ENCODE data around the gene SCUBE2. TPM values are rescaled to one million over a fixed set of nuclear protein-coding genes. Genes with fewer than 3 reads are reported as not detected.

The SCUBE2 gene
- total RNA-seq (1.6 and 3.5 TPM in 2 replicates), polyA plus RNA-seq (0.54 and 0.55 TPM in 2 replicates), polyA minus RNA-seq (0.17 and 0.80 TPM in 2 replicates), Bru-seq, nascent RNA (percentile 27 among the genes with signal in this experiment), BruChase-seq, experiment 1, labeled RNA remaining after a 6-hour chase (percentile 46 among the genes with signal in this experiment), BruChase-seq, experiment 2, labeled RNA remaining after a 2-hour chase (percentile 30 among the genes with signal in this experiment)
- 0.25 and 0.66 TPM in 2 replicates for polyA plus RNA-seq (2011; cell fraction: cytosol; rRNA removed)
- polyA plus RNA-seq (2011; cell fraction: nucleus; rRNA removed): 1.2 and 1.4 TPM in 2 replicates
- 0.87 and 1.2 TPM in 2 replicates for polyA plus RNA-seq (2012)
- polyA minus RNA-seq (2011; cell fraction: cytosol; rRNA and poly(A)+ RNA removed): not detected
- 2.0 and 3.4 TPM in 2 replicates for polyA minus RNA-seq (2011; cell fraction: nucleus; rRNA and poly(A)+ RNA removed)
- long read RNA-seq, full-length matches to known transcripts: 1 of 1 reads
- long read RNA-seq, partial matches to known transcripts: 0 of 1 reads
- long read RNA-seq, other reads (novel, unspliced or antisense): 0 of 1 reads

DNA sequence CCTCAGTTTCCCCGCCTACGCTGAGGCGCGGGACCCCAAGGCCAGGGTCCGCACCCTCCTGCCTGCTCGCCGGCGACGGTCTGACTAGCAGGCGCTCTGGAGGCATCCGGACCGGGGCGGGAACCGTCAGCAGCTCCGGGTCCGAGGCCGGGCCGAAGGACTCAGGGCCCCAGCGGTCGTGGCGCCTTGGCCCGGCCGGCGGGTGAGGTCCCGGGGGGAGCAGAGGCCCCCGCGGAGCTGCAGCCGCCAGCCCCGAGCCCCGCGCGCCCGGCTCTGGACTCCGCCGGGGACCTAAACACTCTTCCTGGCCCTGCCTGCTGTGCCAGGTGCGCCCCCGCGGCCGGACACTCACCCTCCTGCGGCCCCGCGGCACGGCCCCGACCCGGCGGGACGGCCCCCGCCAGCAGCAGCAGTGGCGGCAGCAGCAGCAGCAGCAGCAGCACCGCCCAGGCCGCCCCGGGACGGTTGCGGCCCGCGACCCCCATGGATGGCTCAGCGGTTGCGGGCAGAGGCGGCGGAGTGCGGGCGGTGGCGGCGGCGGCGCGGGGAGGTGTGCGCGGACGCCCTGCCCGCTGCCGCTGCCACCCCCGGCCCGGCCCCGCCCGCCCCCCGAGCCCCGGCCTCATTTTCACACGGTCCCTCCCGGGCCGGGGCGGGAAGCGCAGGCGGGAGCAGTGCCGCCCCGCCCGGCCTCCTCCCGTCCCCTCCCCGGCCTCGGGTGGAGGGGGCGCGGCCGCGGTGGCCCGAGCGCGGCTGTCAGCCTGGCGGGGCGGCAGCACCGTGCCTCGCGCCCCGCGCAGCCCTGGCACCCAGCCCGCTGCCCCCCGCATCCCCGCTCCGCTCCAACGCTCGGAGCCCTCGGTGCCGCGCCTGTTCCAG, at the start of gene SCUBE2:
TSS of gene SCUBE2 (minus strand) at position 556 of the 879 bp plus-strand sequence. CDS start at position 485, 71 bp downstream.
- no TSS peak for BruUV-seq (replicated peaks)
- peaks cover 4 to 14% of the 10 kb centered on the region in 2 experiments for H3K27me3 ChIP-seq (ENCODE audit: control insufficient read depth in 2 of 2, insufficient read depth in 2 of 2, low read length in 2 of 2)
- peak; percentile 74 for TF ChIP-seq EZH2 (IDR thresholded peaks at IDR 0.05; ENCODE audit: borderline replicate concordance, low read depth, low read length, severe bottlenecking)
- TF ChIP-seq, protein P1, sequence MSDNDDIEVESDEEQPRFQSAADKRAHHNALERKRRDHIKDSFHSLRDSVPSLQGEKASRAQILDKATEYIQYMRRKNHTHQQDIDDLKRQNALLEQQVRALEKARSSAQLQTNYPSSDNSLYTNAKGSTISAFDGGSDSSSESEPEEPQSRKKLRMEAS (IDR thresholded peaks at IDR 0.05; ENCODE audit: insufficient read depth, insufficient read length): no peak
- H3K36me3 ChIP-seq (ENCODE audit: control insufficient read depth in 2 of 2, extremely low read depth in 1 of 2, insufficient read depth in 2 of 2, low read length in 2 of 2): no peaks in the 10 kb centered on the region
- intact Hi-C loops (cut with micrococcal nuclease) (loop anchor here (2.0 kb wide), 1 partner anchor 46 kb away; no protein-coding TSS in a partner anchor), dilution Hi-C loops (cut with MboI; ENCODE audit: extremely low pct_ligation_motif_present, low sequenced_read_pairs) (no loop called here)
- no peaks in the 10 kb centered on the region for H3K4me1 ChIP-seq (ENCODE audit: control insufficient read depth, extremely low read depth, insufficient read depth, low read length)
- H3K27ac ChIP-seq (ENCODE audit: insufficient read depth, low read depth, low read length): no peak within 1 kb of the TSS
- H3K9me3 ChIP-seq (replicated peaks; ENCODE audit: control insufficient read depth, insufficient read depth, low read length): no peaks in the 10 kb centered on the region
- H3K79me2 ChIP-seq (ENCODE audit: control insufficient read depth, insufficient read depth, low read length): no peaks in the 10 kb centered on the region
- peak within 1 kb of the TSS in 2 of 3 experiments; percentile 22 to 46 for H3K4me3 ChIP-seq (replicated peaks in 1 of 3; ENCODE audit: insufficient read depth in 1 of 3, low read depth in 1 of 3, low read length in 3 of 3)
- H3K9me1 ChIP-seq (replicated peaks; ENCODE audit: control insufficient read depth, extremely low read depth, insufficient read depth, low read length): no peaks in the 10 kb centered on the region
- no peaks in the 10 kb centered on the region for H4K20me1 ChIP-seq (replicated peaks; ENCODE audit: control insufficient read depth, extremely low read depth, insufficient read depth, low read length)
- DNase-seq (ENCODE audit: low read depth, low spot score) (no peak), FAIRE-seq (no peak)
- ChIA-PET CTCF (interaction anchor here (2.0 to 5.4 kb wide), 3 partner anchors 14 to 47 kb away, joined by 5 to 70 read pairs (median 9); no protein-coding TSS in a partner anchor), POLR2A (no interaction called here)
- peak within 1 kb of the TSS; percentile 68 for H3K4me2 ChIP-seq (ENCODE audit: insufficient read depth, low read length)
- H2AFZ ChIP-seq (ENCODE audit: low read depth, low read length): peak within 1 kb of the TSS; percentile 56
- H3K9ac ChIP-seq (replicated peaks; ENCODE audit: extremely low read depth, insufficient read depth, low read length): no peak within 1 kb of the TSS

DNA sequence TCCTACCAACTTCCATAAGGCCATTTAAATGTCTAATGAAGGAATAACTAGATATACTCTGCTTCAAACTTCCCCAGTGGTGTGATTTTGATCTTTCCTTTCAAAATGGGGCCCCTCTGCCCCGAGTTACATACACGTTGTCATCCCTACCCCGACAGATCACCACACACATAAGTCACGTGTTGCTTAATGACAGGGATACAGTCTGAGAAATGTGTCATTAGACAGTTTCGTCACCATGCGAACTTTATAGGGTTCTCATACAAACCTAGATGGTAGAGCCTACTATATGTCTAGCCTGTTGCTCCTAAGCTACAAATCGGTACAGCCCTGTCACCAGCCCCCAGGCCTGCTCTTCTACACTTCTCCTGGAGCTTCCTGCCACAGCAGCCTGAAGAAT, 49.8 kb upstream of the SCUBE2 start:
- Histone ChIP-seq H3K9me3 (replicated peaks; ENCODE audit: control insufficient read depth, insufficient read depth, low read length) (no peaks in the 10 kb centered on the region), H3K36me3 (ENCODE audit: control insufficient read depth in 2 of 2, extremely low read depth in 1 of 2, insufficient read depth in 2 of 2, low read length in 2 of 2) (peaks cover 17 to 26% of the 10 kb centered on the region in 2 experiments), H2AFZ (ENCODE audit: low read depth, low read length) (no peak overlapping the region), H3K9ac (replicated peaks; ENCODE audit: extremely low read depth, insufficient read depth, low read length) (no peak overlapping the region), H3K9me1 (replicated peaks; ENCODE audit: control insufficient read depth, extremely low read depth, insufficient read depth, low read length) (no peaks in the 10 kb centered on the region), H3K4me1 (ENCODE audit: control insufficient read depth, extremely low read depth, insufficient read depth, low read length) (peaks cover 37% of the 10 kb centered on the region), H3K4me2 (ENCODE audit: insufficient read depth, low read length) (no peak overlapping the region), H3K27ac (ENCODE audit: insufficient read depth, low read depth, low read length) (no peak overlapping the region), H3K79me2 (ENCODE audit: control insufficient read depth, insufficient read depth, low read length) (no peaks in the 10 kb centered on the region), H3K4me3 (replicated peaks in 1 of 3; ENCODE audit: insufficient read depth in 1 of 3, low read depth in 1 of 3, low read length in 3 of 3) (no peak overlapping the region), H4K20me1 (replicated peaks; ENCODE audit: control insufficient read depth, extremely low read depth, insufficient read depth, low read length) (no peaks in the 10 kb centered on the region), H3K27me3 (ENCODE audit: control insufficient read depth in 2 of 2, insufficient read depth in 2 of 2, low read length in 2 of 2) (no peaks in the 10 kb centered on the region)
- dilution Hi-C loops (cut with MboI; ENCODE audit: extremely low pct_ligation_motif_present, low sequenced_read_pairs) (no loop called here), intact Hi-C loops (cut with micrococcal nuclease) (no loop called here)
- CTCF ChIA-PET: interaction anchor here (1.4 to 4.3 kb wide), 3 partner anchors 24 to 366 kb away, joined by 3 to 248 read pairs (median 47); no protein-coding TSS in a partner anchor
- BruUV-seq (replicated peaks): no TSS peak
- TF ChIP-seq MYC (IDR thresholded peaks at IDR 0.05; ENCODE audit: low read depth, low read length): no peak
- TF ChIP-seq, protein P2, sequence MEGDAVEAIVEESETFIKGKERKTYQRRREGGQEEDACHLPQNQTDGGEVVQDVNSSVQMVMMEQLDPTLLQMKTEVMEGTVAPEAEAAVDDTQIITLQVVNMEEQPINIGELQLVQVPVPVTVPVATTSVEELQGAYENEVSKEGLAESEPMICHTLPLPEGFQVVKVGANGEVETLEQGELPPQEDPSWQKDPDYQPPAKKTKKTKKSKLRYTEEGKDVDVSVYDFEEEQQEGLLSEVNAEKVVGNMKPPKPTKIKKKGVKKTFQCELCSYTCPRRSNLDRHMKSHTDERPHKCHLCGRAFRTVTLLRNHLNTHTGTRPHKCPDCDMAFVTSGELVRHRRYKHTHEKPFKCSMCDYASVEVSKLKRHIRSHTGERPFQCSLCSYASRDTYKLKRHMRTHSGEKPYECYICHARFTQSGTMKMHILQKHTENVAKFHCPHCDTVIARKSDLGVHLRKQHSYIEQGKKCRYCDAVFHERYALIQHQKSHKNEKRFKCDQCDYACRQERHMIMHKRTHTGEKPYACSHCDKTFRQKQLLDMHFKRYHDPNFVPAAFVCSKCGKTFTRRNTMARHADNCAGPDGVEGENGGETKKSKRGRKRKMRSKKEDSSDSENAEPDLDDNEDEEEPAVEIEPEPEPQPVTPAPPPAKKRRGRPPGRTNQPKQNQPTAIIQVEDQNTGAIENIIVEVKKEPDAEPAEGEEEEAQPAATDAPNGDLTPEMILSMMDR (IDR thresholded peaks at IDR 0.05; ENCODE audit: extremely low read depth in 1 of 2, insufficient read depth in 1 of 2, low read depth in 1 of 2, low read length in 2 of 2): no peak
- TF ChIP-seq GATA2 (IDR thresholded peaks at IDR 0.05; ENCODE audit: insufficient read depth, insufficient read length, low read depth, low read length): no peak
- TF ChIP-seq EZH2 (IDR thresholded peaks at IDR 0.05; ENCODE audit: borderline replicate concordance, low read depth, low read length, severe bottlenecking): no peak
- TF ChIP-seq FOS (IDR thresholded peaks at IDR 0.05; ENCODE audit: borderline replicate concordance, insufficient read depth, low read length): no peak
- TF ChIP-seq, protein P1 (IDR thresholded peaks at IDR 0.05; ENCODE audit: insufficient read depth, insufficient read length): no peak
- TF ChIP-seq POLR2AphosphoS5 (IDR thresholded peaks at IDR 0.05; ENCODE audit: insufficient read depth, low read depth, low read length): no peak
- no peak for TF ChIP-seq POLR2A (IDR thresholded peaks at IDR 0.05; ENCODE audit: low read depth, low read length)
- TF ChIP-seq JUN (IDR thresholded peaks at IDR 0.05; ENCODE audit: borderline replicate concordance, insufficient read depth, insufficient read length, low read depth): no peak
- FAIRE-seq: no peak
- POLR2A ChIA-PET: no interaction called here
- DNase-seq (ENCODE audit: low read depth, low spot score): no peak
